Inflammatory macrophage treated with lipopolysaccharide for 4 hours (primary cell): Measurements from ENCODE around the gene NCOA1.
A peak's percentile ranks its signal among the peaks of the same experiment; 100 is the strongest.
"Not testable (repeated sequence)": the region's sequence is repeated elsewhere in the genome, so short reads cannot be mapped to it uniquely, and the experiment has no call there.

Experiments
- DNase-seq: peaks from one replicate; pipeline ENCODE4 v3.0.0-alpha.2; 2020

Gene NCOA1

GRCh38 chr2:24490690-24491541, at the start of gene NCOA1:
Gene NCOA1, plus strand, starts transcription at chr2:24491254. Its CDS starts 167,424 bp downstream, at chr2:24658678.
- DNase-seq: peak; percentile 90

GRCh38 chr2:24448797-24449196, 42.3 kb upstream of the NCOA1 start:
- DNase-seq: peak; percentile 89

DNA sequence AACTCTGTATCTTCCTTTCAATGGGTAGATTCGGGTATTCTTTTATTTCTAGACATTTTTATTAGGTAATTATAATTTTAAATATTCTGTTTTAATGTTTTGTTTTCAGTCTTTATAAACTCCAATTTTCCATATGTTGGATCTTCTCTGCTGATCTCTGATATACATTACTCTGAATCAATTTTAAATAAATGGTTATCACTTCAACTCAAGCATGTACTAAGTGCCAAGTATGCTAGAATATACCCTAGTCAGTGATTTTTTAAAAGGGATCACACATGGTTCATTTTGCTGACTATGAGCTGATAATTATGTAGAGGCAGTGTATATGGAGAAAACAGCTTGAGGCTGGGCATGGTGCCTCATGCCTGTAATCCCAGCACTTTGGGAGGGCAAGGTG, 41.7 kb upstream of the NCOA1 start:
- no peak for DNase-seq

GRCh38 chr2:24451805-24452501, 39.1 kb upstream of the NCOA1 start:
- peak; percentile 68 for DNase-seq

DNA sequence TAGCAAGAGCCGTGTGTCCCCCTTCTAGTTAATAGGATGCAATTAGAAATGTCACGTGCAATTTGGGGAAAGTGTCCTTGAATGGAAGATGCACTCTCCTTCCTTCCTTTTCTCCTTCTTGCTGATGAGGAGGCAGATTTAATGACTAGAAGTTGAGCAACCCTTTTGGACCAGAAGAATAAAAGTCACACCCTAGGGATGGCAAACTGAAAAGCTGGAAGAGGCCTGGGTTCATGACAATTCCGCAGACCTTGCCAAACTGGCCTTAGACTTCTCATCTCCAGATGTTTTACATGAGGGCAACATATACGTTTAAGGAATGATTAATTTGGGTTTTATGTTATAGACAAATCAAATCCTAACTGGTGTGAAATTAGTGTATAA, 38.6 kb upstream of the NCOA1 start:
- DNase-seq: peak; percentile 38

GRCh38 chr2:24453379-24454073, 37.5 kb upstream of the NCOA1 start:
- DNase-seq: no peak

DNA sequence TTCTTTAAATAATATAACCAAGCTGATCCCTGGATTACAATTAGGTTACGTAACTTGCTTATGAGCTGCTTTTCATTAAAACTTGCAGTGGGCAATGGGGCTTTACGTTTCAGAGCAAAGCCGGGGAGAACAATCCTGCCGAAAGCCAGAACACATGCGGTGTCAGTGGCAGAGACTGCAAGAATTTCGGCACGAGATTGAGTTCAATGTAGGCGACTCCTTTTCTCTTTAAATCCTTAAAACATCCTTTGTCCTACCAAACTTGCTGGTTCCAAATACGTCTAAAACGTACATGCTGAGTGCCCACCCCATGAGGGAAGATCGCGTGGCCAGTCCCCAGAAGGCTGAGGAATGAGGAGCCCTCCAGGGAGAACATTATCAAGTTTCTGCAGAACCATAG, 36.8 kb upstream of the NCOA1 start:
- no peak for DNase-seq

- DNase-seq: peak; percentile 42
These were observed 34.2 kb upstream of the NCOA1 start for GRCh38 chr2:24456599-24457556.

- DNase-seq: no peak
These were observed 33.2 kb upstream of the NCOA1 start for GRCh38 chr2:24457696-24458386.

GRCh38 chr2:24459224-24460161, 31.6 kb upstream of the NCOA1 start:
- no peak for DNase-seq

GRCh38 chr2:24461685-24462084, 29.4 kb upstream of the NCOA1 start:
- no peak for DNase-seq

DNA sequence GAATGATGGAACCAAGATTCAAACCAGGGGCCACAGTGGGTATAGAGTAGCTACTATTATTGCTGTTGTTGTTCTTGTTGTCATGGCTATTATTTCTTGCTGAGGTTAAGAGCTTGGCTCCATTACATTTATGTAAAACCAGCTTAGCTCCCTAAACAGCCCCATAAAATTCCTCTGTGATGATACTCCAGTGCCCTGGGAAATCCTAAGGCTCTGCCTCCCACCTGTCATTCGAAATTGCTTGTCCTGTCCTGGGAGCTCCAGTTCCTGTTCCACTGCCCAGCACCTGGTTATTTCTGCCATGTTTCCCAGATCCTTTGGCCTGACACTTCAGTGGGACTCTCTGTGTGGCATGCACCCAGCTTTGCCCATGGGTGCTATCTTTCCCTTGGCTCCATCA, 27.8 kb upstream of the NCOA1 start:
- no peak for DNase-seq

- no peak for DNase-seq
These were observed 23.9 kb upstream of the NCOA1 start for GRCh38 chr2:24466871-24467870.

- DNase-seq: not testable (repeated sequence)
These were observed 22.6 kb upstream of the NCOA1 start for GRCh38 chr2:24468453-24468852.

- DNase-seq: peak; percentile 20
These were observed 21.9 kb upstream of the NCOA1 start for GRCh38 chr2:24469148-24469650.

- no peak for DNase-seq
These were observed 19.4 kb upstream of the NCOA1 start for GRCh38 chr2:24471662-24472061.

DNA sequence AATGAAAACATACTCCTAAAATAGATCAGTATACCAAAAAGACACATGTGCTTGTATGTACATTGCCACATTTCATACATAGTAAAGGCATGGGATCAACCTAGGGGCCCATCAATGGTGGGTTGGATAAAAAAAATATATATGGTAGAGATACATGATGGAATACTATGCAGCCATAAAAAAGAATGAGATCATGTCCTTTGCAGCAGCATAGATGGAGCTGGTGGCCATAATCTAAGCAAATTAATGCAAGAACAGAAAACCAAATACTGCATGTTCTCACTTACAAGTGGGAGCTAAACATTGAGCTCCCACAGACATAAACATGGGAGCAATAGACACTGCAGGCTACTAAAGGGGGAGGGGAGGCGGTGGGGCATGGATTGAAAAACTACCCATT, 18.6 kb upstream of the NCOA1 start:
- no peak for DNase-seq

DNA sequence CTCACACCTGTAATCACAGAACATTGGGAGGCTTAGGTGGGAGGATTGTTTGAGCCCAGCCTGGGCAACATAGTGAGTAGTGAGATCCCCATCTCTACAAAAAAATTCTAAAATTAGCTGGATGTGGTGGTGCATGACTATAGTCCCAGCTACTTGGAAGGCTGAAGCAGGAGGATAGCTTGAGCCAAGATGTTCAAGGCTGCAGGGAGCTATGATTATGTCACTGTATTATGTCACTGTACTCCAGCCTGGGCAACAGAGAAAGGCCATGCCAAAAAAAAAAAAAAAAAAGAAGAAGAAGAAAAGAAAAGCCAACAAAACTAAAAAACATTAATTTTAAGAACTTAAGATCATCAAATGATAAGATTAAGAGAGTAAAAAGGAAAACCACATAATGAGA, 17.4 kb upstream of the NCOA1 start:
- DNase-seq: peak; percentile 19

- DNase-seq: no peak
These were observed 17.0 kb upstream of the NCOA1 start for GRCh38 chr2:24474053-24474452.
